K562 (cell line): ENCODE data around the gene KIR3DL2.

Experiments
- ATF7 ChIP-seq: fragments of 450-650 bp; IDR thresholded peaks from 2 replicates; pipeline ENCODE4 v1.7.1; 2014; ENCODE audit warnings: mild to moderate bottlenecking, moderate library complexity
- ELF4 ChIP-seq: fragments of 450-650 bp; formaldehyde crosslinking; IDR thresholded peaks from 2 replicates; pipeline ENCODE4 v1.4.0; 2022; ENCODE audit warnings: missing genetic modification characterization
- KAT7 ChIP-seq: sonication (generic); formaldehyde crosslinking; IDR thresholded peaks from 2 replicates; pipeline ENCODE4 v1.8.0; 2022; ENCODE audit warnings: missing genetic modification reagents, mild to moderate bottlenecking, borderline replicate concordance
- RAD51 ChIP-seq: fragments of 450-650 bp; IDR thresholded peaks from 2 replicates; pipeline ENCODE4 v1.7.1; 2016; ENCODE audit warnings: low read depth, mild to moderate bottlenecking, borderline replicate concordance
- SMAD1 ChIP-seq: fragments of 150-350 bp; IDR thresholded peaks from 2 replicates; pipeline ENCODE4 v1.6.1; 2014; ENCODE audit warnings: low read length, low read depth; ENCODE audit not compliant: partially characterized antibody
- STAT6 ChIP-seq: sonication (generic); formaldehyde crosslinking; IDR thresholded peaks from 2 replicates; pipeline ENCODE4 v1.8.1; 2023; ENCODE audit warnings: mild to moderate bottlenecking, missing genetic modification reagents
- ZNF740 ChIP-seq, 3 experiments: fragments of 200-800 bp in 1 of 3; sonication (Bioruptor generic) in 1 of 3; sonication (generic) in 1 of 3; formaldehyde crosslinking in 1 of 3; IDR thresholded peaks; 2 replicates each; pipeline versions ENCODE4 v1.6.1 to v1.8.0; 2016 to 2022; ENCODE audit warnings: mild to moderate bottlenecking in 2 of 3, missing compliant biosample characterization in 2 of 3, missing genetic modification characterization in 2 of 3, missing genetic modification reagents in 1 of 3

DNA sequence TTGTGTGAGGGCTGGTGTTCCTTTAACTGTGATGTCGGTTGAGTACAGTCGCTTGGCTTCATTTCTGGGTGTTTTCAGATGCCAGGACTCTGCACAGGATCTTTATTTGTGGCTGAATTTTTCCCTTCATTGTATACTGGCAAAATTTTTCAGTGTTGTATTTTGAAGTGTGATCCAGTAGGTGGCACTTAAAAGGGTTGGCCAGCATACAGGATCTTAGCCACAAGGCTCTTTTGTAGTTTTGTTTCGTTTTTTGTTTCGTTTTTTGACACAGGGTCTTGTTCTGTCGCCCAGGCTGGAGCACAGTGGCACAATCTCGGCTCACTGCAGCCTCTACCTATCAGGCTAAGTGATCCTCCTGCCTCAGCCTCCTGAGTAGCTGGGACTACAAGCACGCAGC is 32.5 kb downstream of the KIR3DL2 start:
- TF ChIP-seq KAT7 (CRISPR knock-in tag), result no peak
- no peak for TF ChIP-seq RAD51
- no peak for TF ChIP-seq ATF7
- TF ChIP-seq STAT6 (CRISPR knock-in tag), result no peak
- TF ChIP-seq ZNF740 (CRISPR knock-in tag; IDR thresholded peaks at IDR 0.05), result no peak
- no peak for TF ChIP-seq ZNF740 (tag; IDR thresholded peaks at IDR 0.05)
- no peak for TF ChIP-seq SMAD1
- no peak for TF ChIP-seq ELF4
